A673 (cell line): ENCODE results near the gene CSNK2A1. TPM values are rescaled to one million over a fixed set of nuclear protein-coding genes. Genes with fewer than 3 reads are reported as not detected.

ENCODE experiments used
- BruUV-seq: library from RNA; stranded (reverse); fragments of 400-500 nt; replicated peaks from 2 replicates; lab custom pipeline; 2021; lab: Mats Ljungman, UMichigan
- CTCF ChIA-PET: fragments of 300-600 bp; sonication (Branson Sonifier 250); formaldehyde crosslinking; loops from one replicate; lab custom pipeline; 2022; ENCODE audit warnings: antibody characterized with exemption; lab: Charles Lee
- POLR2A ChIA-PET: fragments of 300-600 bp; sonication (Branson Sonifier 250); formaldehyde crosslinking; loops from one replicate; lab custom pipeline; 2022; ENCODE audit warnings: antibody characterized with exemption; ENCODE audit not compliant: low non-redundant PET; lab: Charles Lee
- DNase-seq: peaks from one replicate; pipeline ENCODE4 v3.0.0-alpha.2; 2015; ENCODE audit warnings: low spot score
- H3K27ac ChIP-seq: fragments of 200-600 bp; sonication (generic); 2 replicates; pipeline ENCODE4 v1.5.1; 2016; ENCODE audit warnings: mixed run types, low read depth, mild to moderate bottlenecking, mixed read lengths, antibody characterized with exemption, low read length; ENCODE audit not compliant: poor library complexity, severe bottlenecking
- H3K27me3 ChIP-seq: fragments of 200-600 bp; sonication (generic); replicated peaks from 2 replicates; pipeline ENCODE4 v1.6.1; 2017; ENCODE audit warnings: mixed run types, low read depth, mild to moderate bottlenecking, mixed read lengths, antibody characterized with exemption, low read length; ENCODE audit not compliant: insufficient read depth, poor library complexity
- H3K36me3 ChIP-seq: fragments of 200-600 bp; sonication (generic); 2 replicates; pipeline ENCODE4 v1.6.1; 2016; ENCODE audit warnings: mixed run types, mild to moderate bottlenecking, mixed read lengths, antibody characterized with exemption, low read length; ENCODE audit not compliant: insufficient read depth, poor library complexity, severe bottlenecking
- H3K4me1 ChIP-seq: fragments of 200-600 bp; sonication (generic); 2 replicates; pipeline ENCODE4 v1.6.1; 2017; ENCODE audit warnings: mixed run types, mild to moderate bottlenecking, mixed read lengths, antibody characterized with exemption, low read length; ENCODE audit not compliant: insufficient read depth, poor library complexity, severe bottlenecking
- H3K4me3 ChIP-seq: fragments of 200-600 bp; sonication (generic); 2 replicates; pipeline ENCODE4 v1.5.1; 2016; ENCODE audit warnings: low read depth, mixed run types, mild to moderate bottlenecking, mixed read lengths, low read length; ENCODE audit not compliant: poor library complexity, severe bottlenecking
- H3K9me3 ChIP-seq: fragments of 200-600 bp; sonication (generic); 2 replicates; pipeline ENCODE4 v1.6.1; 2016; ENCODE audit warnings: mixed run types, low read depth, mild to moderate bottlenecking, mixed read lengths, antibody characterized with exemption, low read length; ENCODE audit not compliant: poor library complexity, severe bottlenecking
- CTCF ChIP-seq: fragments of 300-800, 200-600 bp; sonication (generic); conservative IDR thresholded peaks from 2 replicates; pipeline ENCODE4 v1.5.1; 2017; ENCODE audit warnings: low read depth, mild to moderate bottlenecking, antibody characterized with exemption, low read length, moderate library complexity, mixed read lengths
- EZH2 ChIP-seq: fragments of 200-600 bp; sonication (generic); IDR thresholded peaks from 2 replicates; pipeline ENCODE4 v1.6.1; 2017; ENCODE audit warnings: borderline replicate concordance, low read depth, mild to moderate bottlenecking, mixed read lengths, antibody characterized with exemption, low read length; ENCODE audit not compliant: poor library complexity, severe bottlenecking
- intact Hi-C: fragments of 100-400 bp; cut with micrococcal nuclease; formaldehyde crosslinking; loops from one replicate; pipeline ENCODE4 v1.10.0; 2022; ENCODE audit not compliant: unreplicated experiment
- total RNA-seq: library from RNA; stranded (reverse); gene quantifications from 2 replicates; pipeline ENCODE4 v1.2.3, GENCODE V29; 2021

Gene CSNK2A1
- total RNA-seq, 1 experiment from 2014 or later: 233 TPM

GRCh38 chr20:546353-546752, 2.8 kb upstream of the CSNK2A1 start:
- Histone ChIP-seq H3K4me1 (no peaks in the 10 kb centered on the region), H3K27me3 (peaks cover 3% of the 10 kb centered on the region), H3K36me3 (peaks cover 1% of the 10 kb centered on the region), H3K4me3 (no peak overlapping the region), H3K27ac (no peak overlapping the region), H3K9me3 (peaks cover 6% of the 10 kb centered on the region)
- intact Hi-C loops: no loop called here
- POLR2A ChIA-PET: no interaction called here
- CTCF ChIA-PET: no interaction called here
- TF ChIP-seq CTCF (no peak), EZH2 (no peak)
- no peak for DNase-seq
- BruUV-seq: no TSS peak

GRCh38 chr20:544153-544725, 649 bp upstream of the CSNK2A1 start:
- intact Hi-C loops: no loop called here
- Histone ChIP-seq H3K27me3 (no peaks in the 10 kb centered on the region), H3K4me3 (peak overlapping the region; percentile 99), H3K36me3 (peaks cover 19% of the 10 kb centered on the region), H3K4me1 (no peaks in the 10 kb centered on the region), H3K27ac (peak overlapping the region; percentile 98), H3K9me3 (peaks cover 24% of the 10 kb centered on the region)
- TF ChIP-seq CTCF (no peak), EZH2 (no peak)
- no peak for DNase-seq
- POLR2A ChIA-PET: no interaction called here
- CTCF ChIA-PET: no interaction called here
- no TSS peak for BruUV-seq

DNA sequence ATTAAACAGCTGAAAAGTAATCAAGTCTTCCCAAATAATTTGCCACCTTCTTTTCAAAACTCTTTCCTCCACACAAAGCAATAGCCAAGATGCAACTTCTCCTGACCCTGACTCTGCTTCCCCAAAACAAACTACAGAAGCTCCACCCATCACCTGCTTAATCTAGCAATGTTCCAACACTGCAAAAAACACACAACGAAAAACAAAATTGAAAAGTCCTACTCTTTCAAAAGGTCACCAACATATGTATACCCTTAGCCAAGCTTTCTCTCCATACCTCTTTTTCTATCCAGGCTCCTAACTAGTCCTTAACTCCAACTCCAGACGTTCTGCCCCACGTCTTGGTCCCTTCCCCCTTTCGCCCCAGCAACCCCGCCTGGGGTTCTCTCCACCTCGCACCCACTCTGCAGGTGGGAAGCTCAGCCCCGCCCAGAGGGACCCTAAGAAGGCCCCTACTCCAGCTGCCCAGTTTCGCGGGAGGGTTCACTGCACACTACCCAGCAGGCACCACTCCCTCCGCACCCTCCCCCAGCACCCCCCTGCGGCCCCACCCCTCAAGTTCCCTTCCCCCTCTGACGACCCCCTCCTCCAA, 717 bp downstream of the CSNK2A1 start:
- Histone ChIP-seq H3K36me3 (peaks cover 19% of the 10 kb centered on the region), H3K27ac (peak overlapping the region; percentile 98), H3K9me3 (peaks cover 24% of the 10 kb centered on the region), H3K4me3 (peak overlapping the region; percentile 99), H3K4me1 (no peaks in the 10 kb centered on the region), H3K27me3 (no peaks in the 10 kb centered on the region)
- DNase-seq: peak; percentile 32
- ChIA-PET POLR2A (interaction anchor here (0.6 kb wide), 1 partner anchor 90 kb away, joined by 3 read pairs; no protein-coding TSS in a partner anchor), CTCF (interaction anchor here (2.1 kb wide), 1 partner anchor 102 kb away, joined by 5 read pairs; no protein-coding TSS in a partner anchor)
- intact Hi-C loops: no loop called here
- BruUV-seq: no TSS peak
- TF ChIP-seq EZH2 (no peak), CTCF (no peak)
